Central memory CD8-positive, alpha-beta T cell (primary cell): ENCODE results near the gene SHE.

Source experiments
- ATAC-seq: fragments of 150-1000 bp; cut with Tn5 transposase; replicated peaks from 2 replicates; pipeline ENCODE4 v1.10.0; 2022; ENCODE audit warnings: mild to moderate bottlenecking, moderate FRiP score, moderate number of reproducible peaks; ENCODE audit not compliant: poor library complexity, severe bottlenecking; ENCODE audit errors: extremely low read depth
- DNase-seq, 2 donors: peaks; one replicate each; pipeline ENCODE4 v3.0.0; 2021; ENCODE audit warnings: low spot score in 2 of 2
- H3K27ac Mint-ChIP-seq: one replicate; pipeline ENCODE4 v1.8.0; 2022; ENCODE audit warnings: low read depth, mild to moderate bottlenecking, moderate library complexity, mixed read lengths
- H3K27me3 Mint-ChIP-seq: one replicate; pipeline ENCODE4 v1.8.0; 2022; ENCODE audit warnings: mixed read lengths
- H3K36me3 Mint-ChIP-seq: one replicate; pipeline ENCODE4 v1.8.0; 2022; ENCODE audit warnings: mild to moderate bottlenecking, moderate library complexity, mixed read lengths; ENCODE audit not compliant: insufficient read depth
- H3K4me1 Mint-ChIP-seq: one replicate; pipeline ENCODE4 v1.8.0; 2022; ENCODE audit warnings: mixed read lengths
- H3K4me3 Mint-ChIP-seq: one replicate; pipeline ENCODE4 v1.8.0; 2022; ENCODE audit warnings: mild to moderate bottlenecking, moderate library complexity, mixed read lengths
- H3K9me3 Mint-ChIP-seq: one replicate; pipeline ENCODE4 v1.8.0; 2022; ENCODE audit warnings: mixed read lengths

Gene SHE

GRCh38 chr1:154467434-154468102, 34.6 kb downstream of the SHE start:
- no peaks in the 10 kb centered on the region for H3K9me3 Mint-ChIP-seq
- H3K36me3 Mint-ChIP-seq: no peaks in the 10 kb centered on the region
- no peaks in the 10 kb centered on the region for H3K27me3 Mint-ChIP-seq
- ATAC-seq (peak; percentile 12), DNase-seq (no peak)
- no peak overlapping the region for H3K4me3 Mint-ChIP-seq
- H3K27ac Mint-ChIP-seq: peak overlapping the region; percentile 44
- peaks cover 44% of the 10 kb centered on the region for H3K4me1 Mint-ChIP-seq

- ATAC-seq: no peak
- H3K27ac Mint-ChIP-seq: peak overlapping the region; percentile 44
- no peaks in the 10 kb centered on the region for H3K27me3 Mint-ChIP-seq
- H3K36me3 Mint-ChIP-seq: no peaks in the 10 kb centered on the region
- no peaks in the 10 kb centered on the region for H3K9me3 Mint-ChIP-seq
- no peak overlapping the region for H3K4me3 Mint-ChIP-seq
- DNase-seq: no peak
- peaks cover 44% of the 10 kb centered on the region for H3K4me1 Mint-ChIP-seq
Measured at GRCh38 chr1:154466921-154467417, 35.2 kb downstream of the SHE start.

GRCh38 chr1:154466206-154466605, 36.0 kb downstream of the SHE start:
- no peaks in the 10 kb centered on the region for H3K9me3 Mint-ChIP-seq
- ATAC-seq (no peak), DNase-seq (no peak)
- no peaks in the 10 kb centered on the region for H3K36me3 Mint-ChIP-seq
- H3K27ac Mint-ChIP-seq: peak overlapping the region; percentile 65
- H3K4me3 Mint-ChIP-seq: peak overlapping the region; percentile 36
- H3K27me3 Mint-ChIP-seq: no peaks in the 10 kb centered on the region
- peaks cover 44% of the 10 kb centered on the region for H3K4me1 Mint-ChIP-seq

- ATAC-seq (no peak), DNase-seq (no peak)
- Mint-ChIP-seq H3K9me3 (no peaks in the 10 kb centered on the region), H3K27ac (peak overlapping the region; percentile 65), H3K36me3 (no peaks in the 10 kb centered on the region), H3K27me3 (no peaks in the 10 kb centered on the region), H3K4me3 (no peak overlapping the region), H3K4me1 (peaks cover 46% of the 10 kb centered on the region)
Measured at GRCh38 chr1:154465621-154466195, 36.5 kb downstream of the SHE start.

- DNase-seq (peak; percentile 32 to 44), ATAC-seq (peak; percentile 88)
- Mint-ChIP-seq H3K27ac (peak overlapping the region; percentile 60), H3K27me3 (no peaks in the 10 kb centered on the region), H3K9me3 (no peaks in the 10 kb centered on the region), H3K36me3 (no peaks in the 10 kb centered on the region), H3K4me1 (peaks cover 50% of the 10 kb centered on the region), H3K4me3 (peak overlapping the region; percentile 49)
Measured at GRCh38 chr1:154463512-154463990, 38.7 kb downstream of the SHE start.

- Mint-ChIP-seq H3K4me1 (peaks cover 25% of the 10 kb centered on the region), H3K27me3 (no peaks in the 10 kb centered on the region), H3K9me3 (no peaks in the 10 kb centered on the region), H3K27ac (peak overlapping the region; percentile 5), H3K4me3 (no peak overlapping the region), H3K36me3 (peaks cover 5% of the 10 kb centered on the region)
- ATAC-seq (no peak), DNase-seq (no peak)
Measured at GRCh38 chr1:154460695-154461260, 41.4 kb downstream of the SHE start.

GRCh38 chr1:154459080-154459479, 43.1 kb downstream of the SHE start:
- Mint-ChIP-seq H3K4me1 (peaks cover 21% of the 10 kb centered on the region), H3K27ac (no peak overlapping the region), H3K4me3 (no peak overlapping the region), H3K27me3 (no peaks in the 10 kb centered on the region), H3K36me3 (peaks cover 5% of the 10 kb centered on the region), H3K9me3 (no peaks in the 10 kb centered on the region)
- no peak for ATAC-seq
- DNase-seq: no peak

- no peak for ATAC-seq
- H3K4me3 Mint-ChIP-seq: no peak overlapping the region
- no peak for DNase-seq
- no peaks in the 10 kb centered on the region for H3K9me3 Mint-ChIP-seq
- no peak overlapping the region for H3K27ac Mint-ChIP-seq
- H3K36me3 Mint-ChIP-seq: peaks cover 15% of the 10 kb centered on the region
- peaks cover 21% of the 10 kb centered on the region for H3K4me1 Mint-ChIP-seq
- no peaks in the 10 kb centered on the region for H3K27me3 Mint-ChIP-seq
Measured at GRCh38 chr1:154456631-154457030, 45.6 kb downstream of the SHE start.

GRCh38 chr1:154454386-154455120, 47.7 kb downstream of the SHE start:
- H3K27ac Mint-ChIP-seq: peak overlapping the region; percentile 2
- DNase-seq: no peak
- H3K27me3 Mint-ChIP-seq: no peaks in the 10 kb centered on the region
- peaks cover 15% of the 10 kb centered on the region for H3K4me1 Mint-ChIP-seq
- H3K36me3 Mint-ChIP-seq: peaks cover 20% of the 10 kb centered on the region
- H3K4me3 Mint-ChIP-seq: no peak overlapping the region
- no peak for ATAC-seq
- no peaks in the 10 kb centered on the region for H3K9me3 Mint-ChIP-seq

- peaks cover 21% of the 10 kb centered on the region for H3K36me3 Mint-ChIP-seq
- no peaks in the 10 kb centered on the region for H3K27me3 Mint-ChIP-seq
- no peak for DNase-seq
- no peaks in the 10 kb centered on the region for H3K9me3 Mint-ChIP-seq
- ATAC-seq: no peak
- H3K27ac Mint-ChIP-seq: no peak overlapping the region
- H3K4me3 Mint-ChIP-seq: no peak overlapping the region
- H3K4me1 Mint-ChIP-seq: peaks cover 15% of the 10 kb centered on the region
Measured at GRCh38 chr1:154453574-154454352, 48.4 kb downstream of the SHE start.

GRCh38 chr1:154453161-154453560, 49.1 kb downstream of the SHE start:
- no peak for ATAC-seq
- H3K27me3 Mint-ChIP-seq: no peaks in the 10 kb centered on the region
- H3K9me3 Mint-ChIP-seq: no peaks in the 10 kb centered on the region
- no peak for DNase-seq
- H3K4me3 Mint-ChIP-seq: no peak overlapping the region
- peaks cover 15% of the 10 kb centered on the region for H3K4me1 Mint-ChIP-seq
- no peak overlapping the region for H3K27ac Mint-ChIP-seq
- H3K36me3 Mint-ChIP-seq: peaks cover 21% of the 10 kb centered on the region

GRCh38 chr1:154448331-154448811, 53.8 kb downstream of the SHE start:
- no peak overlapping the region for H3K4me3 Mint-ChIP-seq
- H3K9me3 Mint-ChIP-seq: no peaks in the 10 kb centered on the region
- peaks cover 16% of the 10 kb centered on the region for H3K36me3 Mint-ChIP-seq
- peaks cover 19% of the 10 kb centered on the region for H3K4me1 Mint-ChIP-seq
- ATAC-seq (no peak), DNase-seq (no peak)
- H3K27ac Mint-ChIP-seq: no peak overlapping the region
- no peaks in the 10 kb centered on the region for H3K27me3 Mint-ChIP-seq
